H1 (cell line): ENCODE measurements around the gene ACTG2. TPM values are rescaled to one million over a fixed set of nuclear protein-coding genes. Genes with fewer than 3 reads are reported as not detected.

Source experiments
- CTCF ChIA-PET: fragments of 300-600 bp; sonication (Branson Sonifier 250); formaldehyde crosslinking; loops from one replicate; lab custom pipeline; 2021; ENCODE audit not compliant: partially characterized antibody; lab: Charles Lee
- POLR2A ChIA-PET: fragments of 300-600 bp; sonication (Branson Sonifier 250); formaldehyde crosslinking; loops from one replicate; lab custom pipeline; 2021; ENCODE audit warnings: inconsistent platforms; ENCODE audit not compliant: partially characterized antibody; lab: Charles Lee
- DNase-seq, 2 experiments: peaks; one replicate each; pipeline versions ENCODE4 v3.0.0 to v3.0.0-alpha.2; 2010 to 2022; ENCODE audit warnings: low spot score in 2 of 2, low read depth in 1 of 2, mixed read lengths in 1 of 2
- FAIRE-seq: peaks from 2 replicates; lab custom pipeline; 2011; peaks lifted over from hg19 to GRCh38; lab: Jason Lieb, UNC
- H2AFZ ChIP-seq: 2 replicates; pipeline ENCODE4 v1.8.1; 2012; ENCODE audit warnings: low read length, inconsistent platforms
- H2AK5ac ChIP-seq: 2 replicates; pipeline ENCODE4 v1.6.1; 2013; ENCODE audit warnings: low read depth, low read length
- H2BK120ac ChIP-seq: replicated peaks from 2 replicates; pipeline ENCODE3; 2013; ENCODE audit warnings: low read depth, low read length, inconsistent platforms
- H2BK12ac ChIP-seq: 2 replicates; pipeline ENCODE4 v1.6.1; 2013; ENCODE audit warnings: low read depth, low read length
- H2BK15ac ChIP-seq: 2 replicates; pipeline ENCODE4 v1.6.1; 2013; ENCODE audit warnings: low read length
- H2BK20ac ChIP-seq: 2 replicates; pipeline ENCODE4 v1.6.1; 2013; ENCODE audit warnings: low read length
- H2BK5ac ChIP-seq: 2 replicates; pipeline ENCODE4 v1.6.1; 2013; ENCODE audit warnings: low read depth, low read length
- H3K14ac ChIP-seq: 2 replicates; pipeline ENCODE4 v1.6.1; 2013; ENCODE audit warnings: inconsistent platforms; ENCODE audit not compliant: insufficient read length
- H3K18ac ChIP-seq: 2 replicates; pipeline ENCODE4 v1.6.1; 2013; ENCODE audit warnings: low read length; ENCODE audit errors: extremely low read depth
- H3K23ac ChIP-seq: 2 replicates; pipeline ENCODE4 v1.6.1; 2013; ENCODE audit warnings: inconsistent platforms; ENCODE audit not compliant: insufficient read length
- H3K23me2 ChIP-seq: 2 replicates; pipeline ENCODE4 v1.6.1; 2013; ENCODE audit warnings: low read depth, low read length
- H3K27ac ChIP-seq: 2 replicates; pipeline ENCODE4 v1.6.1; 2011; ENCODE audit warnings: low read depth, low read length, inconsistent platforms
- H3K27me3 ChIP-seq, 4 experiments: replicated peaks in 1 of 4; 1 replicate in 1 of 4; 2 replicates in 3 of 4; pipeline versions ENCODE4 v1.6.1 to v1.8.1; 2011 to 2013; ENCODE audit warnings: low read length in 3 of 4, mild to moderate bottlenecking in 3 of 4, inconsistent platforms in 2 of 4, mixed read lengths in 2 of 4, moderate library complexity in 1 of 4; ENCODE audit not compliant: control insufficient read depth in 3 of 4, insufficient read depth in 3 of 4; ENCODE audit errors: extremely low read depth in 1 of 4
- H3K36me3 ChIP-seq, 4 experiments: 2 replicates each; pipeline versions ENCODE4 v1.6.1 to v1.8.1; 2011 to 2013; ENCODE audit warnings: mild to moderate bottlenecking in 4 of 4, low read length in 3 of 4, moderate library complexity in 2 of 4, control low read depth in 1 of 4, inconsistent platforms in 1 of 4; ENCODE audit not compliant: insufficient read depth in 4 of 4, control insufficient read depth in 2 of 4
- H3K4ac ChIP-seq: replicated peaks from 2 replicates; pipeline ENCODE3; 2013; ENCODE audit warnings: low read length, low read depth, mixed read lengths, inconsistent platforms; ENCODE audit not compliant: insufficient read length
- H3K4me1 ChIP-seq, 4 experiments: replicated peaks in 1 of 4; 1 replicate in 1 of 4; 2 replicates in 3 of 4; pipeline versions ENCODE4 v1.6.1 to v1.8.1; 2011 to 2013; ENCODE audit warnings: low read length in 3 of 4, inconsistent platforms in 2 of 4, mixed read lengths in 1 of 4; ENCODE audit not compliant: insufficient read depth in 4 of 4, control insufficient read depth in 3 of 4
- H3K4me2 ChIP-seq, 2 experiments: 2 replicates each; pipeline versions ENCODE4 v1.6.1 to v1.8.1; 2011 to 2013; ENCODE audit warnings: low read depth in 2 of 2, low read length in 2 of 2, control low read depth in 1 of 2, inconsistent platforms in 1 of 2, mild to moderate bottlenecking in 1 of 2; ENCODE audit not compliant: insufficient read depth in 1 of 2
- H3K4me3 ChIP-seq, 4 experiments: fragments of 200-600, 300-600 bp in 1 of 4; sonication (generic), shearing (Covaris generic), sonication (Bioruptor Twin) in 1 of 4; 2 replicates each; pipeline versions ENCODE4 v1.5.1 to v1.8.1; 2011 to 2016; ENCODE audit warnings: low read length in 4 of 4, low read depth in 3 of 4, control low read depth in 2 of 4, inconsistent platforms in 2 of 4, mild to moderate bottlenecking in 2 of 4, mixed read lengths in 1 of 4, moderate library complexity in 1 of 4; ENCODE audit not compliant: insufficient read depth in 2 of 4; ENCODE audit errors: extremely low read depth in 1 of 4
- H3K56ac ChIP-seq: replicated peaks from 2 replicates; pipeline ENCODE3; 2013; ENCODE audit warnings: low read depth, mild to moderate bottlenecking, mixed read lengths, low read length, inconsistent platforms; ENCODE audit not compliant: insufficient read length
- H3K79me1 ChIP-seq: 2 replicates; pipeline ENCODE4 v1.6.1; 2013; ENCODE audit warnings: low read depth, low read length, control low read depth
- H3K79me2 ChIP-seq, 2 experiments: 2 replicates each; pipeline versions ENCODE4 v1.6.1 to v1.8.1; 2012 to 2013; ENCODE audit warnings: low read length in 2 of 2, mild to moderate bottlenecking in 2 of 2, inconsistent platforms in 1 of 2; ENCODE audit not compliant: insufficient read depth in 2 of 2, control insufficient read depth in 1 of 2
- H3K9ac ChIP-seq, 4 experiments: replicated peaks in 1 of 4; 1 replicate in 1 of 4; 2 replicates in 3 of 4; pipeline versions ENCODE4 v1.6.1 to v1.8.1; 2011 to 2013; ENCODE audit warnings: low read depth in 3 of 4, low read length in 3 of 4, control low read depth in 2 of 4, mild to moderate bottlenecking in 2 of 4, moderate library complexity in 2 of 4, inconsistent platforms in 1 of 4; ENCODE audit errors: extremely low read depth in 1 of 4
- H3K9me3 ChIP-seq, 2 experiments: 2 replicates each; pipeline versions ENCODE4 v1.6.1 to v1.8.1; 2012 to 2013; ENCODE audit warnings: mild to moderate bottlenecking in 2 of 2, moderate library complexity in 2 of 2, control low read depth in 1 of 2, inconsistent platforms in 1 of 2, low read depth in 1 of 2, low read length in 1 of 2, mixed read lengths in 1 of 2; ENCODE audit not compliant: insufficient read depth in 2 of 2
- H4K20me1 ChIP-seq, 2 experiments: replicated peaks in 1 of 2; 2 replicates each; pipeline versions ENCODE3 to v1.8.1; 2011 to 2013; ENCODE audit warnings: inconsistent platforms in 2 of 2, low read length in 2 of 2, mild to moderate bottlenecking in 1 of 2; ENCODE audit not compliant: insufficient read depth in 2 of 2, control insufficient read depth in 1 of 2
- H4K5ac ChIP-seq: 2 replicates; pipeline ENCODE4 v1.6.1; 2013; ENCODE audit warnings: low read length, low read depth, mixed read lengths, inconsistent platforms; ENCODE audit not compliant: insufficient read length
- H4K8ac ChIP-seq: 2 replicates; pipeline ENCODE4 v1.8.0; 2013; ENCODE audit warnings: mild to moderate bottlenecking, moderate library complexity, low read length, inconsistent platforms; ENCODE audit not compliant: insufficient read depth; ENCODE audit errors: extremely low read depth
- H4K91ac ChIP-seq: replicated peaks from 2 replicates; pipeline ENCODE3; 2013; ENCODE audit warnings: low read length, mixed read lengths, inconsistent platforms; ENCODE audit not compliant: insufficient read length
- CBX8 ChIP-seq: fragments of 300-800, 300-1000 bp; sonication (generic); IDR thresholded peaks from 2 replicates; pipeline ENCODE4 v1.7.1; 2016; ENCODE audit warnings: low read depth, low read length, borderline replicate concordance
- CEBPB ChIP-seq: IDR thresholded peaks from 2 replicates; pipeline ENCODE4 v1.6.1; 2012; ENCODE audit warnings: low read depth, low read length
- HDAC6 ChIP-seq: IDR thresholded peaks from one replicate; pipeline ENCODE4 v1.7.1; 2012; ENCODE audit warnings: low read depth, mild to moderate bottlenecking, inconsistent platforms, low read length, moderate library complexity
- MAFK ChIP-seq: IDR thresholded peaks from 2 replicates; pipeline ENCODE4 v1.6.1; 2012; ENCODE audit warnings: low read depth, mild to moderate bottlenecking, improper control_type of control experiment, low read length
- POLR2A ChIP-seq, 2 experiments: IDR thresholded peaks; 1 replicate in 1 of 2; 2 replicates in 1 of 2; pipeline ENCODE4 v1.6.1; 2011; ENCODE audit warnings: low read depth in 2 of 2, low read length in 2 of 2, mild to moderate bottlenecking in 2 of 2; ENCODE audit errors: control extremely low read depth in 1 of 2
- RFX5 ChIP-seq: IDR thresholded peaks from 2 replicates; pipeline ENCODE4 v1.6.1; 2011; ENCODE audit warnings: low read depth, low read length, improper control_type of control experiment, borderline replicate concordance
- SUZ12 ChIP-seq: fragments of 200-600 bp; sonication (generic); IDR thresholded peaks from 2 replicates; pipeline ENCODE4 v1.6.1; 2012; ENCODE audit warnings: mild to moderate bottlenecking, inconsistent platforms, low read length, moderate library complexity, mixed read lengths
- TAF1 ChIP-seq: IDR thresholded peaks from 2 replicates; pipeline ENCODE4 v1.6.1; 2011; ENCODE audit warnings: mild to moderate bottlenecking, low read depth, low read length
- polyA plus RNA-seq, 7 experiments: library from polyadenylated mRNA; depleted of rRNA in 3 of 7; stranded (reverse) in 5 of 7; unstranded in 2 of 7; fragments of >200 nt in 5 of 7; fragments of 200-250 nt in 2 of 7; gene quantifications; 1 replicate in 5 of 7; 2 replicates in 1 of 7; 4 replicates in 1 of 7; pipeline versions ENCODE4 v1.2.1 to v1.2.3, GENCODE V29; 2011 to 2013; ENCODE audit warnings: missing spikeins in 2 of 7, mixed read lengths in 2 of 7
- total RNA-seq: library from RNA; stranded (reverse); fragmentation: NEBNext Ultra II Directional; extraction: Animal tissue kit (Norgen Biotek cat#: 25700); gene quantifications from 2 replicates; pipeline ENCODE4 v1.2.1, GENCODE V29; 2021

Gene ACTG2
- total and polyA plus RNA-seq, 2 of the 8 experiments (the other 6 are each of a cell fraction or from before 2014, with no cell fraction given): 6.2 to 13.7 TPM

DNA sequence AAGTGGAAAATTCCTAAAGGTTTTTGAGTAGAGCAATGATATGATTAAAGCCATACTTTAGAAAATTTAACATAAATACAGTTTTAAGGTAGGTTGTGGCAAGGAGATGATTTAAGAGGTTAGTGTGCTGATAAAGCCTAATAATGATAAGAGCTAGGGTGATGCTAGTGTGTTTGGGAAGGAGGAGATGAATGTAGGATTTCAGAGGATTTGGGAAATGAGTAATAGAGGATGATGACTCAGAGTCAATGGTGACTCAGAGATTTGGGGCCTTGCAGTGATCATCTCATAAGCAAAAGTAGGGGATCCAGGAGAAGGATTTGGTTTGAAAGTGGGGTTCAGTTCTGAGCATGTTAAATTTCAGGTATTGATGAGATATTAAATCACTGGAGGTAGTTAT is 40.8 kb upstream of the ACTG2 start:
- H3K14ac ChIP-seq: no peak overlapping the region
- H3K27me3 ChIP-seq: no peaks in the 10 kb centered on the region
- H4K20me1 ChIP-seq: peaks cover 0 to 2% of the 10 kb centered on the region in 2 experiments
- H3K23me2 ChIP-seq: no peaks in the 10 kb centered on the region; the same call in 1 of the 2 replicates
- ChIA-PET POLR2A (interaction anchor here (1.2 kb wide), 1 partner anchor 13 kb away, joined by 3 read pairs; no protein-coding TSS in a partner anchor), CTCF (interaction anchor here (0.7 to 1.5 kb wide), 6 partner anchors 9 to 398 kb away, joined by 3 to 4 read pairs (median 3); no protein-coding TSS in a partner anchor)
- no peaks in the 10 kb centered on the region for H3K79me1 ChIP-seq
- no peak overlapping the region for H2BK20ac ChIP-seq
- H2AFZ ChIP-seq: no peak overlapping the region
- H3K4ac ChIP-seq: no peak overlapping the region
- H2BK5ac ChIP-seq: no peak overlapping the region
- H3K56ac ChIP-seq: no peak overlapping the region
- H3K79me2 ChIP-seq: no peaks in the 10 kb centered on the region
- H2BK15ac ChIP-seq: no peak overlapping the region
- no peak overlapping the region for H2AK5ac ChIP-seq
- H2BK120ac ChIP-seq: no peak overlapping the region
- no peak overlapping the region for H4K8ac ChIP-seq
- no peak overlapping the region for H3K9ac ChIP-seq
- H2BK12ac ChIP-seq: no peak overlapping the region
- no peak for FAIRE-seq
- no peak overlapping the region for H3K4me2 ChIP-seq
- H3K27ac ChIP-seq: no peak overlapping the region
- DNase-seq: no peak
- peaks cover 12 to 76% (median 58%) of the 10 kb centered on the region in 4 experiments; a peak in 7 of 8 replicates for H3K36me3 ChIP-seq
- no peak overlapping the region for H4K91ac ChIP-seq
- H3K4me1 ChIP-seq: no peaks in the 10 kb centered on the region
- no peak overlapping the region for H3K4me3 ChIP-seq
- H3K9me3 ChIP-seq: no peaks in the 10 kb centered on the region
- H4K5ac ChIP-seq: no peak overlapping the region
- no peak overlapping the region for H3K23ac ChIP-seq
- no peak overlapping the region for H3K18ac ChIP-seq
- TF ChIP-seq CEBPB (no peak), CBX8 (no peak), TAF1 (no peak), HDAC6 (no peak), MAFK (no peak), POLR2A (IDR thresholded peaks at IDR 0.05; ENCODE audit: control extremely low read depth in 1 of 2, low read depth in 2 of 2, low read length in 2 of 2) (no peak), RFX5 (no peak), SUZ12 (no peak)
